Small intestine (tissue), 7 donors: Measurements from ENCODE around the gene OBI1. TPM values are rescaled to one million over a fixed set of nuclear protein-coding genes. Genes with fewer than 3 reads are reported as not detected.

Experiments
- DNase-seq, 2 donors: peaks; one replicate each; pipeline versions ENCODE4 v3.0.0 to v3.0.0-alpha.2; 2013
- FAIRE-seq: peaks from 2 replicates; lab custom pipeline; 2012; peaks lifted over from hg19 to GRCh38; lab: Jason Lieb, UNC
- H3K27ac ChIP-seq, 3 donors: one replicate each; pipeline ENCODE4 v1.5.1; 2013; ENCODE audit warnings: low read length in 2 of 3, mild to moderate bottlenecking in 2 of 3, control low read depth in 1 of 3, inconsistent platforms in 1 of 3, low read depth in 1 of 3, moderate library complexity in 1 of 3
- H3K27me3 ChIP-seq, 3 donors: one replicate each; pipeline ENCODE4 v1.6.1; 2013; ENCODE audit warnings: low read length in 3 of 3, inconsistent platforms in 1 of 3; ENCODE audit not compliant: control insufficient read depth in 3 of 3, insufficient read depth in 3 of 3
- H3K36me3 ChIP-seq, 3 donors: one replicate each; pipeline ENCODE4 v1.6.1; 2013; ENCODE audit warnings: low read length in 3 of 3, inconsistent platforms in 1 of 3, low read depth in 1 of 3, mild to moderate bottlenecking in 1 of 3, moderate library complexity in 1 of 3; ENCODE audit not compliant: control insufficient read depth in 3 of 3, insufficient read depth in 2 of 3
- H3K4me1 ChIP-seq, 3 donors: one replicate each; pipeline ENCODE4 v1.6.1; 2013; ENCODE audit warnings: low read length in 2 of 3, inconsistent platforms in 1 of 3, low read depth in 1 of 3, mild to moderate bottlenecking in 1 of 3, moderate library complexity in 1 of 3; ENCODE audit not compliant: control insufficient read depth in 3 of 3, insufficient read depth in 2 of 3
- H3K4me3 ChIP-seq, 3 donors: one replicate each; pipeline ENCODE4 v1.5.1; 2013; ENCODE audit warnings: low read length in 3 of 3, control low read depth in 1 of 3, inconsistent platforms in 1 of 3, low read depth in 1 of 3, mild to moderate bottlenecking in 1 of 3, moderate library complexity in 1 of 3
- H3K9me3 ChIP-seq, 2 donors: one replicate each; pipeline ENCODE4 v1.6.1; 2013; ENCODE audit warnings: low read depth in 1 of 2, low read length in 1 of 2; ENCODE audit not compliant: control insufficient read depth in 2 of 2, insufficient read depth in 1 of 2
- WGBS, 3 donors: extraction: QIAGEN DNeasy Blood & Tissue Kit; methylation state at CpG; one replicate each; pipeline ENCODE4 v1.1.7; 2013; 5-methylcytosine and 5-hydroxymethylcytosine counted together
- polyA plus RNA-seq, 4 donors: library from polyadenylated mRNA; stranded (reverse) in 3 of 4; unstranded in 1 of 4; fragments of 200-250 nt in 3 of 4; fragments of 120-200 nt in 1 of 4; gene quantifications; one replicate each; pipeline versions ENCODE4 v1.2.1 to v1.2.3, GENCODE V29; 2013
- donor health status: healthy with polysubstance abuse.
- donor health status: control.
- donor health status: control.
- donor health status: Bipolar disorder and iron deficiency.
- donor health status: healthy.

Gene OBI1
- polyA plus RNA-seq, 4 donors, result 2.2 to 15.3 (median 4.0) TPM

- Histone ChIP-seq H3K27ac (no peak overlapping the region), H3K4me3 (no peak overlapping the region), H3K36me3 (peaks cover 0 to 3% (median 0%) of the 10 kb centered on the region in 3 donors), H3K4me1 (peaks cover 3 to 19% (median 16%) of the 10 kb centered on the region in 3 donors), H3K9me3 (peaks cover 0 to 2% of the 10 kb centered on the region in 2 donors), H3K27me3 (peaks cover 4 to 58% (median 41%) of the 10 kb centered on the region in 3 donors)
- no peak for FAIRE-seq
- DNase-seq, result no peak
- WGBS, 3 donors, result 24 to 39% (median 38%) methylated on average over 4 of the region's 4 CpGs
These were observed 48.5 kb downstream of the OBI1 start for GRCh38 chr13:78610381-78610883.

GRCh38 chr13:78609464-78610205 lies 49.3 kb downstream of the OBI1 start:
- Histone ChIP-seq H3K4me3 (peak overlapping the region in 2 of 3 donors; percentile 27 to 58), H3K4me1 (peaks cover 3 to 19% (median 16%) of the 10 kb centered on the region in 3 donors), H3K27me3 (peaks cover 4 to 66% (median 47%) of the 10 kb centered on the region in 3 donors), H3K36me3 (peaks cover 0 to 3% (median 0%) of the 10 kb centered on the region in 3 donors), H3K27ac (no peak overlapping the region), H3K9me3 (peaks cover 0 to 2% of the 10 kb centered on the region in 2 donors)
- 7 to 15% (median 11%) methylated on average over 26 to 33 of the region's 33 CpGs for WGBS, 3 donors
- FAIRE-seq, result no peak
- DNase-seq, result peak in 1 of 2 donors; percentile 40

DNA sequence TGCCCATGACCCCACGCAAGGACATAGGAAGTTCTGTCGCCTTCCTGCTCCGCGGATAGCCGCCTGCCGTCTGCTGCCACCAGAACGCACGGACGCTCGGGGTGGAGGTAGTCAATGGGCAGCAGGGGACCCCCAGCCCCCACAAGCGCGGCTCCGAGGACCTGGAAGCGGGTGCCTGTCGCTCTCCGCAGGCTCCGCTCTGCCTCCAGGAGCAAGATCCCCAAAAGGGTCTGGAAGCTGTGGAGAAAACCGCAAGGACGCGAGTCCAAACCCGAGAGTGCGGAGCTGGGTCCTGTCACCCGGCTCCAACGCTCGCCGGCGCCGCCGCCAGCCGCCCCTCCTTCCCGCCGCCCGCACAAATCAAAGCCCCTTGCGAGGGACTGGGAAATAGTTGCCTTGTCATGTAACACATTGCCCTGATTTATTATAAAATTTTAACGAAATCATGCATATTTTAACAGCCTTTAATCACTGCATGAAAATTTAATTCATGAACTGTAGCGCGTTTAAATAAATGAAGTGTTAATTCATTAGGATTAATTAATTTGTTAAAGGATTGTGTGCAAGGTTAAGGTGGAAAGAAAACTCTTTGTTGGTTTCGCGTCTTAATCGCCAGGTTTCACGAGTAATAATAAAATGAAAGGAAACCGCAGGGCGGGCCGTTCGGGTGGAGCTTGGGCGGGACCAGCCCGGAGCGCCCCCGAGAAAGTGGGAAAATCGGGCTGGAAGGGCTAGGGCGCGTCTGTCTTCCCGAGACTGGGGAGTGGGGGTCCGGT lies 50.1 kb downstream of the OBI1 start:
- DNase-seq (no peak), FAIRE-seq (no peak)
- WGBS, 3 donors, result 1 to 2% (median 2%) methylated on average over 54 of the region's 54 CpGs
- Histone ChIP-seq H3K4me3 (peak overlapping the region in 2 of 3 donors; percentile 27 to 58), H3K27ac (no peak overlapping the region), H3K4me1 (peaks cover 3 to 20% (median 16%) of the 10 kb centered on the region in 3 donors), H3K36me3 (peaks cover 0 to 3% (median 0%) of the 10 kb centered on the region in 3 donors), H3K9me3 (peaks cover 0 to 2% of the 10 kb centered on the region in 2 donors), H3K27me3 (peaks cover 4 to 73% (median 49%) of the 10 kb centered on the region in 3 donors)

GRCh38 chr13:78608252-78608687 lies 50.7 kb downstream of the OBI1 start:
- Histone ChIP-seq H3K27me3 (peaks cover 4 to 79% (median 53%) of the 10 kb centered on the region in 3 donors), H3K4me3 (peak overlapping the region in 1 of 3 donors; percentile 58), H3K4me1 (peaks cover 3 to 23% (median 16%) of the 10 kb centered on the region in 3 donors), H3K9me3 (peaks cover 0 to 2% of the 10 kb centered on the region in 2 donors), H3K36me3 (no peaks in the 10 kb centered on the region), H3K27ac (no peak overlapping the region)
- DNase-seq (peak in 1 of 2 donors; percentile 39), FAIRE-seq (no peak)
- WGBS, 3 donors, result 6 to 12% (median 11%) methylated on average over 15 of the region's 15 CpGs

GRCh38 chr13:78607409-78608251 lies 51.3 kb downstream of the OBI1 start:
- peak in 1 of 2 donors; percentile 28 for DNase-seq
- Histone ChIP-seq H3K4me3 (no peak overlapping the region), H3K4me1 (peaks cover 3 to 23% (median 16%) of the 10 kb centered on the region in 3 donors), H3K27me3 (peaks cover 4 to 85% (median 58%) of the 10 kb centered on the region in 3 donors), H3K27ac (no peak overlapping the region), H3K36me3 (no peaks in the 10 kb centered on the region), H3K9me3 (peaks cover 0 to 2% of the 10 kb centered on the region in 2 donors)
- WGBS, 3 donors, result 7 to 10% (median 9%) methylated on average over 36 to 42 of the region's 42 CpGs
- no peak for FAIRE-seq

DNA sequence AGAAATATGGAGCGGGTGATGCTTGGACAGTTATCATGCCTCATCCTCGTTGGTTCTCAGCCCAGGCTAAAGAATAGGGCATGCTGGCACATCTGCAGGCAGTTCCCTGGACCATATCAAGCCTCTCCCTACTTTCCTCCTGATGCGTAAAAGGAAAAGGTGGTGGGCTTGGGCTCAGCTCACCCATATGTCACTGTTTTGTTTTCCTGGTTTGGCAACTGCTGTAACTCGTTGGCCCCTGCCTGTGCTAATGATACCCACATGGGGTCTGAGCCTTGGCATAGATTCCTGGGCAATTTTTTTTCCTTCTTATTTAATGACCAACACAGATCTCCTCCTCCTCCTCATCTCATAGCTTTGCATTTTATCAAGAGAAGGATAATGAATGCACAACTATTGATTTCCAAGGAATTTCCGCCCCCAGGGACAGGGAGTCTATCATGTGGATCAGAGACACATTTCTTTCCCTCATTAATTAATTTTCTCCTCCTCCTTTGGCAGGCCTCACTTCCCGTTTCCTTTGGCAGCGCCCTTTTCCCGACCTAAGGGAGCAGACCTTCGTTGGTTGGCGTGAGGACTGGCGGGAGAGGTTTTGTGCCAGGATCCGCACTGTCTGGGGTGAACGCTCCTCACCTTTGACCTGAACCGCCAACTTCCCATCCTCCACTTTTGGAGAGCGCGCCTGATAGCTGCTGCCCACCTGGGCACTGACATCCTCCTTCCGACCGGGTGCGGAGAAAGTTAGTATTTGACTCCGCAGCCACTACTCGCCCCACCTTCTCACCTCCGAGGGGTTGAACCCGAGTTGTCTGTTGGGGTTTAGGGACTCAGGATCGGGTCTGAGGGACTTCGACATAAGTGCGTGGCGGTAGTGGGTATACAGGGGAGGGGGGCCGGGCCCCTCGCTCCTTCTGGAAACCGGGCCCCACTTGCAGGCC lies 52.2 kb downstream of the OBI1 start:
- Histone ChIP-seq H3K36me3 (no peaks in the 10 kb centered on the region), H3K27ac (no peak overlapping the region), H3K4me3 (no peak overlapping the region), H3K27me3 (peaks cover 4 to 87% (median 62%) of the 10 kb centered on the region in 3 donors), H3K9me3 (peaks cover 0 to 2% of the 10 kb centered on the region in 2 donors), H3K4me1 (peaks cover 3 to 23% (median 16%) of the 10 kb centered on the region in 3 donors)
- FAIRE-seq (no peak), DNase-seq (peak in 1 of 2 donors; percentile 15)
- 8 to 11% (median 9%) methylated on average over 30 of the region's 30 CpGs for WGBS, 3 donors
